WERI-Rb-1 (cell line): ENCODE data around the gene TP63.

Source experiments
- DNase-seq: peaks from one replicate; pipeline ENCODE4 v3.0.0-alpha.2; 2020
- H3K27ac ChIP-seq: fragments of 250-450 bp; sonication (Bioruptor Pico); 2 replicates; pipeline ENCODE4 v1.5.1; 2020; ENCODE audit warnings: mild to moderate bottlenecking, moderate library complexity
- H3K27me3 ChIP-seq: fragments of 250-450 bp; sonication (Bioruptor Pico); 2 replicates; pipeline ENCODE4 v1.5.1; 2021; ENCODE audit warnings: mild to moderate bottlenecking, low read depth, moderate library complexity; ENCODE audit not compliant: insufficient read depth, severe bottlenecking
- H3K36me3 ChIP-seq: fragments of 250-450 bp; sonication (Bioruptor Pico); 2 replicates; pipeline ENCODE4 v1.5.1; 2020; ENCODE audit warnings: mild to moderate bottlenecking, moderate library complexity
- H3K4me3 ChIP-seq: 2 replicates; pipeline ENCODE4 v1.5.1; 2011; ENCODE audit warnings: low read depth, mild to moderate bottlenecking, control low read depth, low read length
- H3K9me3 ChIP-seq: fragments of 250-450 bp; sonication (Bioruptor Pico); 2 replicates; pipeline ENCODE4 v1.5.1; 2021; ENCODE audit warnings: mild to moderate bottlenecking, moderate library complexity; ENCODE audit not compliant: severe bottlenecking
- TF ChIP-seq, protein P1 (sequence below): IDR thresholded peaks from 2 replicates; pipeline ENCODE4 v1.5.1; 2011; ENCODE audit warnings: low read depth, mild to moderate bottlenecking, control low read depth, inconsistent platforms, low read length

The TP63 gene

DNA sequence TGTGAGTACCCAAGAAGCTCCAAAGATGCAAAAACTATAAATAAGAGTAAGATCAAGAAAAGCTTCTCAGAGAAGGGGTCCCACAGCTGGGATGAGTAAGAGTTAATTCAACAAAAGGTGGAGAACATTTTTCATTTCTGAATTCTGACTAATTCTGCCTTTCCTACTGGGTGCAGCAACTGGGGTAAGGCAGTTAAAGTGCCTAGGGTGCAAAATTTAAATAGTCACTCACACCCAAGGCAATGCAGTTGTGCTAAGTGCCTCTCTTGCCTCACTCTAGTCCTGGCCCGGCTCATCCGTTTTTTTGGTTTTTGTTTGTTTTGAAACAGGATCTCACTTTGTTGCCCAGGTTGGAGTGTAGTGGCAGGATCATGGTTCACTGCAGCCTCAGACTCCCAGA lies 240.2 kb downstream of the TP63 start:
- Histone ChIP-seq H3K36me3 (no peaks in the 10 kb centered on the region), H3K9me3 (no peaks in the 10 kb centered on the region), H3K27me3 (no peaks in the 10 kb centered on the region), H3K27ac (no peak overlapping the region), H3K4me3 (no peak overlapping the region)
- TF ChIP-seq, protein P1, sequence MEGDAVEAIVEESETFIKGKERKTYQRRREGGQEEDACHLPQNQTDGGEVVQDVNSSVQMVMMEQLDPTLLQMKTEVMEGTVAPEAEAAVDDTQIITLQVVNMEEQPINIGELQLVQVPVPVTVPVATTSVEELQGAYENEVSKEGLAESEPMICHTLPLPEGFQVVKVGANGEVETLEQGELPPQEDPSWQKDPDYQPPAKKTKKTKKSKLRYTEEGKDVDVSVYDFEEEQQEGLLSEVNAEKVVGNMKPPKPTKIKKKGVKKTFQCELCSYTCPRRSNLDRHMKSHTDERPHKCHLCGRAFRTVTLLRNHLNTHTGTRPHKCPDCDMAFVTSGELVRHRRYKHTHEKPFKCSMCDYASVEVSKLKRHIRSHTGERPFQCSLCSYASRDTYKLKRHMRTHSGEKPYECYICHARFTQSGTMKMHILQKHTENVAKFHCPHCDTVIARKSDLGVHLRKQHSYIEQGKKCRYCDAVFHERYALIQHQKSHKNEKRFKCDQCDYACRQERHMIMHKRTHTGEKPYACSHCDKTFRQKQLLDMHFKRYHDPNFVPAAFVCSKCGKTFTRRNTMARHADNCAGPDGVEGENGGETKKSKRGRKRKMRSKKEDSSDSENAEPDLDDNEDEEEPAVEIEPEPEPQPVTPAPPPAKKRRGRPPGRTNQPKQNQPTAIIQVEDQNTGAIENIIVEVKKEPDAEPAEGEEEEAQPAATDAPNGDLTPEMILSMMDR, result no peak
- DNase-seq, result no peak

DNA sequence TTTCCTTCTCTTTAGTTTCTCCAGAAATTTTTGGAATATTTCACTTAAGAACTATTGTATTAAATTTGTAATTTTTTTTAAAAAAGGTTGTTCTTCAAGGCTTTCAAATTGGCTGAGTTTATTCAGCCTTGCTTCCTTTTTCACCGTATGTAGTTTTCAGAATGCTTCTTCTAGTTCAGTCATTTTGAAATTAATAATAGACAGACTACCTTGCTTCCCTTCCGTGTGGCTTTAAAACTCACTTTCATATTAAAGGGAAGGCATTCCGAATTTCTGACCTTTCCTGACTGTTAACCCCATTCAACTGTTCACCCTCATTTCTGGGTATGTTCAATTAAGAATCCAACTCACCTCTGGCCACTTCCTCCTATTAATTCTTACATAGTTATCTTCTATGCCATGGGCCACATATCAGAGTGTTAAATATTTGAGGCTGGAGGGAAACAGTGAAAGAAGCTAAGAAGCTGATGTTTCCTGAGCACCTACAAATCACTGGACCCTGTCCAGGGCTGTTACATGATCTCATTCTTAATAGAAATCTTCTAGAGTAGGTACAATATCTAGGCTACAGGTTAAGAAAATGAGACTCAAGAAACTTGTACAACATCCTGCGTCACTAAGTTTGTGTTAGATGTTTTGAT lies 252.0 kb downstream of the TP63 start:
- H3K27ac ChIP-seq, result no peak overlapping the region
- DNase-seq, result no peak
- no peaks in the 10 kb centered on the region for H3K9me3 ChIP-seq
- TF ChIP-seq, protein P1, result no peak
- H3K36me3 ChIP-seq, result no peaks in the 10 kb centered on the region
- no peak overlapping the region for H3K4me3 ChIP-seq
- H3K27me3 ChIP-seq, result no peaks in the 10 kb centered on the region

DNA sequence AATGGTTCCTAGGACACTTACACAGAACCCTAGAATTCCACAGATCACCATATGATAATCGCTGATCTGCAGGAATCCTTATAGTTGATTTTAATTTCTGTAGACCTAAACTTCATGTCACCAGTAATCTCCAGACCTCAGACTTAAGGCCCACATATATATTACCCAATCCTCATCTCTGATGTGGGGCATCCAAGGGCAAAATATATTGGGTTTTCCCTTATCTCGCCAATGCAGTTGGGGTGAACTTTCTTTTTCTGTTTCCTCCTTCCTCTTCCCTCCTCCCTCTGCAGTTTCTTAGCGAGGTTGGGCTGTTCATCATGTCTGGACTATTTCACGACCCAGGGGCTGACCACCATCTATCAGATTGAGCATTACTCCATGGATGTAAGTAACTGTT lies 259.3 kb downstream of the TP63 start:
- no peak for DNase-seq
- TF ChIP-seq, protein P1, result no peak
- Histone ChIP-seq H3K9me3 (no peaks in the 10 kb centered on the region), H3K27ac (no peak overlapping the region), H3K4me3 (no peak overlapping the region), H3K36me3 (no peaks in the 10 kb centered on the region), H3K27me3 (no peaks in the 10 kb centered on the region)

DNA sequence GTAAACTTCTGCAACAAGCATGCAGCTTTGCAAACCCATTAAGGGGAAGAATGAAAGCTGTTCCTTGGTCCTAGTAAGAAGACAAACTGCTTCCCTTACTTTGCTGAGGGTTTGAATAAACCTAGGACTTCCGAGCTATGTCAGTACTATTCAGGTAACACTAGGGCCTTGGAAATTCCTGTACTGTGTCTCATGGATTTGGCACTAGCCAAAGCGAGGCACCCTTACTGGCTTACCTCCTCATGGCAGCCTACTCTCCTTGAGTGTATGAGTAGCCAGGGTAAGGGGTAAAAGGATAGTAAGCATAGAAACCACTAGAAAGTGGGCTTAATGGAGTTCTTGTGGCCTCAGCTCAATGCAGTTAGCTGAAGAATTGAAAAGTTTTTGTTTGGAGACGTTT lies 265.3 kb downstream of the TP63 start:
- Histone ChIP-seq H3K36me3 (no peaks in the 10 kb centered on the region), H3K4me3 (no peak overlapping the region), H3K27ac (no peak overlapping the region), H3K27me3 (no peaks in the 10 kb centered on the region), H3K9me3 (no peaks in the 10 kb centered on the region)
- DNase-seq, result no peak
- TF ChIP-seq, protein P1, result no peak

DNA sequence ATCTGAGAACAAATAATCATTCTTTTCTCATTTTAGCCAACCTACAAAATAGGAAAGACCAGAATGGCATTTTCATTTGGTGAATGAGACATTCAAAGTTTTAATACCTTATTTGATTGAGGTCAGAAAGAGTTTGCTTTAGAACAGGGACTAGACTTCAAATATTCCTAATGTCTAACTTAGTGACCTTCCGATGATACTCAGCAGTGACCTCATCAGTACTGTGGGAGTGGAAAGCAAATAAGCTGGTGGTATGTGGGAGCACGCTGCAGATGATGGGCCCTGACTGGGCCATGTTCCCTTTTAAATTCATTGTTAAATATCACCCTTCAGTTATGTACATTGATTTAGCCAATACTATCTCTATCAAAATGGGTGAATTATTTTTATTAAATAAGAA lies 266.2 kb downstream of the TP63 start:
- Histone ChIP-seq H3K9me3 (no peaks in the 10 kb centered on the region), H3K36me3 (no peaks in the 10 kb centered on the region), H3K4me3 (no peak overlapping the region), H3K27me3 (no peaks in the 10 kb centered on the region), H3K27ac (no peak overlapping the region)
- TF ChIP-seq, protein P1, result no peak
- no peak for DNase-seq

DNA sequence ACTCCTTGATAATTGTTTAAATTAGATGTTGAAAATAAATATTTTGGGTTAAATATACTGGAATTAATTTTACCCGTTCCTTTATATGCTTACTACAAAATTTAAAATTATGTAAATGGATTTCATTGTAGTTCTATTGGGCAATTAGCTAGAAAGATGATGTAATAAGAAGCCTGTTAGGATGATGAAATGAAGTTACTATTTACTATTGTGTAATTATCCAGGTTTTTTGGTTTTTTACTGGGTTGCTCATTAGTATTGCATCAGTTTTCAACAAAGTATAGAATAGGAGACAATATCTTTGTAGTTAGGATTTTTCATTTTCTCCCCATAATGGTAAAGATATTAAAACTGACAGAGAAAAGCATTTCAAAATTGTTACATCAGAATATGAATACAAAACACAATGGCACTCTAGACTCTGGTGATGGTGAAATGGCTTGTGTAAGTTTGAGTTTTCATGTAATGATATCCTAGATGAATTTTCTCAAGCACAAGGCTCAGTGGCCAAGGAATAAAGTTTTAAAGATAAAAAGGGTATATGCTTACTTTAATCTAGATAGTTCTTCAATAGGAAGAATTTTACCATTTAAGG lies 267.5 kb downstream of the TP63 start:
- H3K27me3 ChIP-seq, result no peaks in the 10 kb centered on the region
- H3K27ac ChIP-seq, result no peak overlapping the region
- TF ChIP-seq, protein P1, result no peak
- no peaks in the 10 kb centered on the region for H3K36me3 ChIP-seq
- no peaks in the 10 kb centered on the region for H3K9me3 ChIP-seq
- H3K4me3 ChIP-seq, result no peak overlapping the region
- no peak for DNase-seq
